ENCODE measurements around the gene NME3.

- TF ChIP-seq EZH2phosphoT487 (IDR thresholded peaks at IDR 0.05; ENCODE audit: borderline replicate concordance) (no peak), CTCF (IDR thresholded peaks at IDR 0.05 in 2 of 3, conservative IDR thresholded peaks at IDR 0.05 in 1 of 3; ENCODE audit: borderline replicate concordance in 1 of 3, insufficient read depth in 1 of 3, low read depth in 2 of 3, low read length in 2 of 3) (no peak), ATF3 (IDR thresholded peaks at IDR 0.05) (no peak), POLR2A (IDR thresholded peaks at IDR 0.05; ENCODE audit: borderline replicate concordance, extremely low read depth, insufficient read depth, insufficient read length) (no peak), ELF1 (IDR thresholded peaks at IDR 0.05; ENCODE audit: borderline replicate concordance, low read depth) (no peak), ZNF274 (IDR thresholded peaks at IDR 0.05; ENCODE audit: low read depth, low read length) (no peak), EZH2 (IDR thresholded peaks at IDR 0.05) (no peak), YY1 (IDR thresholded peaks at IDR 0.05; ENCODE audit: extremely low read depth, insufficient replicate concordance, low read depth, low read length) (no peak), ZBTB33 (IDR thresholded peaks at IDR 0.05; ENCODE audit: extremely low read depth, insufficient replicate concordance, low read length) (no peak), EGR1 (IDR thresholded peaks at IDR 0.05; ENCODE audit: low read depth) (no peak), REST (IDR thresholded peaks at IDR 0.05; ENCODE audit: low read depth) (no peak), MAX (IDR thresholded peaks at IDR 0.05) (no peak), POLR2AphosphoS5 (IDR thresholded peaks at IDR 0.05; ENCODE audit: low read depth, low read length) (no peak)
Observed at GRCh38 chr16:1793578-1794220, 22.4 kb upstream of the NME3 start, which contains the start of gene IGFALS.
